Adrenal gland (tissue), 12 donors: ENCODE data around the gene TRAPPC5. TPM values are rescaled to one million over a fixed set of nuclear protein-coding genes. Genes with fewer than 3 reads are reported as not detected.

Experiments
- DNase-seq, 7 donors: peaks; one replicate each; pipeline ENCODE4 v3.0.0-alpha.2; 2019 to 2020
- H3K27ac ChIP-seq, 5 donors: fragments of 200-600 bp; sonication (generic) in 4 of 5; 1 replicate in 3 of 5; 2 replicates in 2 of 5; pipeline versions ENCODE4 v1.5.1 to v1.8.0; 2016 to 2020; ENCODE audit warnings: mild to moderate bottlenecking in 1 of 5
- H3K27me3 ChIP-seq: fragments of 200-600 bp; 2 replicates; pipeline ENCODE4 v1.8.0; 2021
- H3K36me3 ChIP-seq, 2 donors: fragments of 200-600 bp; replicated peaks in 1 of 2; 1 replicate in 1 of 2; 2 replicates in 1 of 2; pipeline versions ENCODE4 v1.5.1 to v1.8.0; 2018 to 2022
- H3K4me1 ChIP-seq, 2 donors: fragments of 200-600 bp; replicated peaks in 1 of 2; 1 replicate in 1 of 2; 2 replicates in 1 of 2; pipeline versions ENCODE4 v1.5.1 to v1.8.0; 2018 to 2021
- H3K4me3 ChIP-seq, 4 donors: fragments of 200-600 bp; sonication (generic) in 3 of 4; one replicate each; pipeline ENCODE4 v1.5.1; 2016 to 2018
- H3K9me3 ChIP-seq, 3 donors: fragments of 200-600 bp; sonication (generic) in 1 of 3; replicated peaks in 1 of 3; 1 replicate in 2 of 3; 2 replicates in 1 of 3; pipeline versions ENCODE4 v1.5.1 to v1.8.0; 2016 to 2021
- CTCF ChIP-seq, 6 experiments: fragments of 450-650 bp in 4 of 6; fragments of 200-600 bp in 2 of 6; sonication (generic) in 1 of 6; IDR thresholded peaks; 1 replicate in 5 of 6; 2 replicates in 1 of 6; pipeline versions ENCODE4 v1.5.1 to v1.8.0; 2016 to 2021; ENCODE audit warnings: antibody characterized with exemption in 6 of 6, mild to moderate bottlenecking in 2 of 6, moderate library complexity in 1 of 6
- POLR2A ChIP-seq, 2 donors: fragments of 450-650 bp; IDR thresholded peaks; one replicate each; pipeline ENCODE4 v1.6.1; 2017; ENCODE audit warnings: antibody characterized with exemption in 2 of 2, mild to moderate bottlenecking in 2 of 2, moderate library complexity in 1 of 2
- WGBS, 4 donors: extraction: QIAGEN DNeasy Blood & Tissue Kit in 2 of 4; methylation state at CpG; one replicate each; pipeline versions ENCODE4 v1.1.5 to v1.1.7; 2013 to 2017; 5-methylcytosine and 5-hydroxymethylcytosine counted together
- intact Hi-C, 2 donors: fragments of 100-400 bp; cut with DNase I; formaldehyde crosslinking; loops; one replicate each; pipeline versions ENCODE4 v1.14.1 to v1.15.0; 2022 to 2023
- polyA plus RNA-seq, 3 donors: library from polyadenylated mRNA; stranded (reverse); fragments of 200-250 nt in 2 of 3; fragments of 350-450 nt in 1 of 3; fragmentation: Illumina TruSeq in 1 of 3; extraction: RNeasy Lipid Tissue Mini Kit (QIAGEN cat#74804) in 1 of 3; gene quantifications; one replicate each; pipeline ENCODE4 v1.2.3, GENCODE V29; 2013 to 2014
- total RNA-seq, 9 donors: library from RNA; depleted of rRNA in 4 of 9; stranded (reverse); fragments of >200 nt in 4 of 9; fragments of 120-200 nt in 1 of 9; fragmentation: NEBNext Ultra II Directional in 1 of 9; extraction: Animal tissue kit (Norgen Biotek cat#: 25700) in 1 of 9; gene quantifications; one replicate each; pipeline versions ENCODE4 v1.1.0 to v1.2.4, GENCODE V29; 2013 to 2023
- donor health status: healthy with polysubstance abuse.
- donor health status: Bipolar disorder and iron deficiency.
- donor health status: DM: yes; HTN: yes; CAD: no.
- donor health status: DM: no; HTN: no; CAD: no.
- donor health status: DM: no; HTN: no; CAD: no.
- donor health status: DM: yes; HTN: yes; CAD: no.

Gene TRAPPC5
- total and polyA plus RNA-seq, 12 donors, result 5.6 to 502 (median 153) TPM

GRCh38 chr19:7662657-7663056, 18.0 kb upstream of the TRAPPC5 start:
- Histone ChIP-seq H3K27ac (no peak overlapping the region), H3K4me1 (no peaks in the 10 kb centered on the region), H3K36me3 (no peaks in the 10 kb centered on the region), H3K27me3 (no peaks in the 10 kb centered on the region), H3K4me3 (no peak overlapping the region), H3K9me3 (no peaks in the 10 kb centered on the region)
- DNase-seq, result no peak
- 79 to 87% (median 82%) methylated on average over 12 to 14 of the region's 14 CpGs for WGBS, 4 donors
- TF ChIP-seq CTCF (IDR thresholded peaks at IDR 0.05), result no peak
- TF ChIP-seq POLR2A (IDR thresholded peaks at IDR 0.05), result no peak
- intact Hi-C loops, result no loop called here

- no peaks in the 10 kb centered on the region for H3K27me3 ChIP-seq
- no peaks in the 10 kb centered on the region for H3K9me3 ChIP-seq
These were observed 16.9 kb upstream of the TRAPPC5 start for GRCh38 chr19:7663706-7664105.

GRCh38 chr19:7665076-7665475, 15.6 kb upstream of the TRAPPC5 start:
- Histone ChIP-seq H3K4me1 (no peaks in the 10 kb centered on the region), H3K36me3 (no peaks in the 10 kb centered on the region), H3K4me3 (no peak overlapping the region), H3K9me3 (no peaks in the 10 kb centered on the region), H3K27ac (no peak overlapping the region), H3K27me3 (peaks cover 4% of the 10 kb centered on the region)
- TF ChIP-seq CTCF (IDR thresholded peaks at IDR 0.05) (no peak), POLR2A (IDR thresholded peaks at IDR 0.05) (no peak)
- 62 to 75% (median 67%) methylated on average over 4 of the region's 4 CpGs for WGBS, 4 donors
- no peak for DNase-seq
- intact Hi-C loops, result no loop called here

More at GRCh38 chr19:7663706-7664105, 16.9 kb upstream of the TRAPPC5 start:
- Histone ChIP-seq H3K4me1 (no peaks in the 10 kb centered on the region), H3K27ac (no peak overlapping the region), H3K36me3 (no peaks in the 10 kb centered on the region), H3K4me3 (no peak overlapping the region)
- TF ChIP-seq POLR2A (IDR thresholded peaks at IDR 0.05) (no peak), CTCF (IDR thresholded peaks at IDR 0.05) (no peak)
- DNase-seq, result no peak
- WGBS, 4 donors, result 71 to 80% (median 79%) methylated on average over 7 of the region's 7 CpGs
- intact Hi-C loops, result no loop called here

- no peak for DNase-seq
- H3K27me3 ChIP-seq, result peaks cover 9% of the 10 kb centered on the region
- no peaks in the 10 kb centered on the region for H3K4me1 ChIP-seq
- intact Hi-C loops, result no loop called here
- H3K9me3 ChIP-seq, result no peaks in the 10 kb centered on the region
- 54 to 75% (median 63%) methylated on average over 1 to 9 of the region's 9 CpGs for WGBS, 4 donors
- no peak within 1 kb of the TSS for H3K27ac ChIP-seq
- no peak within 1 kb of the TSS for H3K4me3 ChIP-seq
- H3K36me3 ChIP-seq, result no peaks in the 10 kb centered on the region
- TF ChIP-seq POLR2A (IDR thresholded peaks at IDR 0.05) (no peak), CTCF (IDR thresholded peaks at IDR 0.05) (no peak)
These were observed 11.8 kb upstream of the TRAPPC5 start, which contains the start of gene RETN for GRCh38 chr19:7668842-7669241. TSS of gene RETN (plus strand) at chr19:7669049. CDS start at chr19:7669327, 278 bp downstream.
